Cardiac ventricle fibroblast (primary cell): ENCODE data around the gene GPR150. TPM values are rescaled to one million over a fixed set of nuclear protein-coding genes. Genes with fewer than 3 reads are reported as not detected.

Source experiments
- total RNA-seq: library from RNA; depleted of rRNA; stranded (reverse); fragments of >200 nt; gene quantifications from 2 replicates; pipeline ENCODE4 v1.2.3, GENCODE V29; 2015

GPR150 gene
- total RNA-seq: 0.20 and 0.31 TPM in 2 replicates

DNA sequence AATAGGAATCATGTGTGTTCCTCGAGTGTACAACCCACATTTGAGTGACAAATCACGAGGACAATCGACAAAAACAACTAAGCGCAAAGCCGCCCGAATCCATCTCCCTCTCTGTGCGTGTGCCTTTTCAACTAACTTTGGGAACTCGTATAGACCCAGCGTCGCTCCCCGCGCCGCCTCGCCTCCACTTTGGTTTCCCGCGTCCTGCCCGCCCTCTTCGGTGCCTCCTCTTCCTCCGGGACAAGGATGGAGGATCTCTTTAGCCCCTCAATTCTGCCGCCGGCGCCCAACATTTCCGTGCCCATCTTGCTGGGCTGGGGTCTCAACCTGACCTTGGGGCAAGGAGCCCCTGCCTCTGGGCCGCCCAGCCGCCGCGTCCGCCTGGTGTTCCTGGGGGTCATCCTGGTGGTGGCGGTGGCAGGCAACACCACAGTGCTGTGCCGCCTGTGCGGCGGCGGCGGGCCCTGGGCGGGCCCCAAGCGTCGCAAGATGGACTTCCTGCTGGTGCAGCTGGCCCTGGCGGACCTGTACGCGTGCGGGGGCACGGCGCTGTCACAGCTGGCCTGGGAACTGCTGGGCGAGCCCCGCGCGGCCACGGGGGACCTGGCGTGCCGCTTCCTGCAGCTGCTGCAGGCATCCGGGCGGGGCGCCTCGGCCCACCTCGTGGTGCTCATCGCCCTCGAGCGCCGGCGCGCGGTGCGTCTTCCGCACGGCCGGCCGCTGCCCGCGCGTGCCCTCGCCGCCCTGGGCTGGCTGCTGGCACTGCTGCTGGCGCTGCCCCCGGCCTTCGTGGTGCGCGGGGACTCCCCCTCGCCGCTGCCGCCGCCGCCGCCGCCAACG is at the start of gene GPR150:
Gene GPR150, plus strand, starts transcription at position 58 of the 840 bp plus-strand sequence. Its CDS starts 189 bp downstream, at position 247.

DNA sequence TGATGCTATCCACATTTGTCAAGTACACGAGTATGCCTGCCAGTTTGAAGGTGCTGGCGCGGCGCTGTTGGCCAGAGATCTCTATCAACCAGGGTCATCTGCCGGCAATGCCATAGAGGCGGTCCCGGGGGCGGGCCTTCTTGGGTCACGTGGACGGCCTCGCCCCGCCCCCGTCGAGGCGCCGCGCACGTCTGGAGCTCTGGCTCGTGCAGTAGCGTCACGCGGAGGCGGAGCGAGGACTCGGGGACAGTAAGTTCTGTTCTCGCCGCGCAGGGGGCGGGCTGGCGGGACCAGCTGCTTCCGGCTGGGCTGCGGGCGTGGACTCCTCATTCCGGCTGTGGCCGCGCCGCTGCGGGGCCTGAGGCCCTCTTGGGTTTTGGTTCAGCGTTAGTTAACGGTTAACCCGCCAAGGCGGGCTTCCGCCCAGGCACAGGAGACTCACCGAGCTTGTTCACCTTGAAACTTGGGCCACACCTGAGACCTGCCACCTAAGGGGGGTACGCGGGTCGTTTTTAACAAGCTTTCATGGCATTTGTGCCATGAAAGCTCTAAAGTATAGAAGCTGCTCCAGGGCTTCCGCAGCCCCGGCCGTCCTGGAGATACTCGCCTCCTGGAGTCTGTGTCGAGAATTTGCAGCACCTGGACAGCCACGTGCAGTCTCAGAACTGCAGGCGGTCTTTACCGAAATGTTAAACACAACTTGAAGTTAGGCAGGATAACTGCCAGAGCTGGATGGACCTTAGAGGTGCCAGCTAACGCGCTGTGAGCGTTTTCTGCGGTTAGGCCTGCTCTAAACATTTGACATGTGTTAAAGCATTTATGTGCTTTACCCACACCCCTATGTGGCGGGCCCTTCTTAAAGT is 26.9 kb downstream of the GPR150 start, which contains the start of gene RFESD:
Gene RFESD, plus strand, starts transcription at position 209 of the 863 bp plus-strand sequence. CDS start 5,495 bp downstream, outside the sequence.

Other genes with a start within 250 kb of the GPR150 start
- not detected in 2 replicates for gene FAM81B, start 228.7 kb upstream of the GPR150 start, total RNA-seq
- gene SKIC3, start 65.1 kb upstream of the GPR150 start, total RNA-seq: 48.0 and 49.3 TPM in 2 replicates
- gene ARSK, start 65.0 kb upstream of the GPR150 start, total RNA-seq: 10.2 and 10.5 TPM in 2 replicates
- gene RFESD, start 26.7 kb downstream of the GPR150 start, total RNA-seq: 0.78 and 0.81 TPM in 2 replicates
- gene SPATA9, start 62.9 kb downstream of the GPR150 start, total RNA-seq: not detected in 2 replicates
- gene RHOBTB3, start 111.2 kb downstream of the GPR150 start, total RNA-seq: 102 and 110 TPM in 2 replicates
- gene GLRX, start 202.6 kb downstream of the GPR150 start, total RNA-seq: 133 and 258 TPM in 2 replicates